Endothelial cell of umbilical vein (primary cell): ENCODE measurements around the gene COX5B. TPM values are rescaled to one million over a fixed set of nuclear protein-coding genes. Genes with fewer than 3 reads are reported as not detected.

Experiments
- BruUV-seq: library from RNA; stranded (reverse); fragments of 400-500 nt; replicated peaks from 2 replicates; lab custom pipeline; 2021; lab: Mats Ljungman, UMichigan
- CTCF ChIA-PET: fragments of 300-600, 350-600 bp; sonication (Branson Sonifier 250); formaldehyde crosslinking; loops from one replicate; lab custom pipeline; 2021; ENCODE audit warnings: antibody characterized with exemption, inconsistent platforms; lab: Charles Lee
- POLR2A ChIA-PET: fragments of 300-600, 350-600 bp; sonication (Branson Sonifier 250); formaldehyde crosslinking; loops from one replicate; lab custom pipeline; 2021; ENCODE audit warnings: antibody characterized with exemption, inconsistent platforms; lab: Charles Lee
- DNase-seq: peaks from one replicate; pipeline ENCODE4 v3.0.0-alpha.2; 2011; ENCODE audit warnings: low read depth, low spot score
- FAIRE-seq: peaks from 2 replicates; lab custom pipeline; 2011; peaks lifted over from hg19 to GRCh38; lab: Jason Lieb, UNC
- H2AFZ ChIP-seq: 2 replicates; pipeline ENCODE4 v1.6.0; 2012; ENCODE audit warnings: low read depth, low read length, control low read depth, inconsistent platforms
- H3K27ac ChIP-seq: 2 replicates; pipeline ENCODE4 v1.5.1; 2011; ENCODE audit warnings: low read depth, mild to moderate bottlenecking, control low read depth, low read length, moderate library complexity; ENCODE audit not compliant: insufficient read depth
- H3K27me3 ChIP-seq, 2 experiments: 2 replicates each; pipeline versions ENCODE4 v1.6.0 to v1.6.1; 2011; ENCODE audit warnings: low read length in 2 of 2, mixed read lengths in 1 of 2; ENCODE audit not compliant: control insufficient read depth in 2 of 2, insufficient read depth in 2 of 2
- H3K36me3 ChIP-seq, 2 experiments: 2 replicates in 1 of 2; 3 replicates in 1 of 2; pipeline ENCODE4 v1.5.1; 2011; ENCODE audit warnings: low read length in 2 of 2, mild to moderate bottlenecking in 1 of 2, moderate library complexity in 1 of 2; ENCODE audit not compliant: control insufficient read depth in 2 of 2, insufficient read depth in 2 of 2; ENCODE audit errors: extremely low read depth in 1 of 2
- H3K4me1 ChIP-seq: 3 replicates; pipeline ENCODE4 v1.5.1; 2011; ENCODE audit warnings: mild to moderate bottlenecking, low read length; ENCODE audit not compliant: control insufficient read depth, insufficient read depth; ENCODE audit errors: extremely low read depth
- H3K4me2 ChIP-seq: 2 replicates; pipeline ENCODE4 v1.6.1; 2011; ENCODE audit warnings: low read length, control low read depth, mixed read lengths; ENCODE audit not compliant: insufficient read depth
- H3K4me3 ChIP-seq, 3 experiments: fragments of 200-600 bp in 1 of 3; sonication (generic), shearing (Covaris generic) in 1 of 3; replicated peaks in 1 of 3; 2 replicates each; pipeline ENCODE4 v1.5.1; 2011 to 2016; ENCODE audit warnings: control low read depth in 3 of 3, low read length in 3 of 3, mild to moderate bottlenecking in 2 of 3, inconsistent platforms in 1 of 3, low read depth in 1 of 3, moderate library complexity in 1 of 3; ENCODE audit not compliant: insufficient read depth in 1 of 3
- H3K79me2 ChIP-seq: 2 replicates; pipeline ENCODE4 v1.6.0; 2012; ENCODE audit warnings: low read length, inconsistent platforms; ENCODE audit not compliant: control insufficient read depth, insufficient read depth
- H3K9ac ChIP-seq: replicated peaks from 2 replicates; pipeline ENCODE3; 2011; ENCODE audit warnings: low read length, control low read depth; ENCODE audit not compliant: insufficient read depth; ENCODE audit errors: extremely low read depth
- H3K9me1 ChIP-seq: replicated peaks from 3 replicates; pipeline ENCODE4 v1.6.0; 2011; ENCODE audit warnings: mild to moderate bottlenecking, low read length; ENCODE audit not compliant: control insufficient read depth, insufficient read depth; ENCODE audit errors: extremely low read depth
- H3K9me3 ChIP-seq: replicated peaks from 2 replicates; pipeline ENCODE4 v1.5.1; 2012; ENCODE audit warnings: low read length, inconsistent platforms; ENCODE audit not compliant: control insufficient read depth, insufficient read depth
- H4K20me1 ChIP-seq: replicated peaks from 2 replicates; pipeline ENCODE3; 2011; ENCODE audit warnings: mild to moderate bottlenecking, low read length; ENCODE audit not compliant: control insufficient read depth, insufficient read depth; ENCODE audit errors: extremely low read depth
- EZH2 ChIP-seq: IDR thresholded peaks from 2 replicates; pipeline ENCODE4 v1.6.1; 2012; ENCODE audit warnings: borderline replicate concordance, low read depth, mild to moderate bottlenecking, moderate library complexity, low read length, inconsistent platforms; ENCODE audit not compliant: severe bottlenecking
- FOS ChIP-seq: IDR thresholded peaks from 2 replicates; pipeline ENCODE4 v1.6.1; 2011; ENCODE audit warnings: mild to moderate bottlenecking, low read length, moderate library complexity, borderline replicate concordance; ENCODE audit not compliant: insufficient read depth
- GATA2 ChIP-seq: IDR thresholded peaks from 2 replicates; pipeline ENCODE4 v1.7.0; 2011; ENCODE audit warnings: low read depth, mild to moderate bottlenecking, moderate library complexity, mixed read lengths, low read length; ENCODE audit not compliant: insufficient read length, insufficient read depth
- JUN ChIP-seq: IDR thresholded peaks from 2 replicates; pipeline ENCODE4 v1.6.1; 2011; ENCODE audit warnings: borderline replicate concordance, low read depth; ENCODE audit not compliant: insufficient read length, insufficient read depth
- MYC ChIP-seq: IDR thresholded peaks from one replicate; pipeline ENCODE4 v1.6.1; 2011; ENCODE audit warnings: mild to moderate bottlenecking, low read depth, low read length
- POLR2A ChIP-seq: IDR thresholded peaks from 2 replicates; pipeline ENCODE4 v1.6.1; 2012; ENCODE audit warnings: low read depth, mild to moderate bottlenecking, control low read depth, low read length
- POLR2AphosphoS5 ChIP-seq: IDR thresholded peaks from 2 replicates; pipeline ENCODE4 v1.6.1; 2012; ENCODE audit warnings: low read depth, mild to moderate bottlenecking, control low read depth, low read length, moderate library complexity; ENCODE audit not compliant: insufficient read depth
- dilution Hi-C: fragments of 300-500 bp; cut with MboI; formaldehyde crosslinking; loops from one replicate; pipeline ENCODE4 v1.15.0; 2019; ENCODE audit warnings: low sequenced_read_pairs; ENCODE audit not compliant: extremely low pct_ligation_motif_present
- intact Hi-C: fragments of 100-400 bp; cut with micrococcal nuclease; formaldehyde crosslinking; loops from one replicate; pipeline ENCODE4 v1.10.0; 2022
- polyA plus RNA-seq, 4 experiments: library from polyadenylated mRNA; depleted of rRNA in 3 of 4; stranded (reverse) in 3 of 4; unstranded in 1 of 4; fragments of >200 nt; gene quantifications; 2 replicates each; pipeline versions ENCODE4 v1.2.1 to v1.2.3, GENCODE V29; 2011 to 2012; ENCODE audit warnings: missing spikeins in 1 of 4
- total RNA-seq: library from RNA; stranded (reverse); gene quantifications from 2 replicates; pipeline ENCODE4 v1.2.3, GENCODE V29; 2021
- TF ChIP-seq, protein P1 (sequence below): IDR thresholded peaks from 2 replicates; pipeline ENCODE4 v1.6.1; 2011; ENCODE audit not compliant: insufficient read depth, insufficient read length
- TF ChIP-seq, protein P2 (sequence below), 2 donors: IDR thresholded peaks; 1 replicate in 1 of 2; 2 replicates in 1 of 2; pipeline ENCODE4 v1.5.1; 2011; ENCODE audit warnings: low read length in 2 of 2, mild to moderate bottlenecking in 2 of 2, moderate library complexity in 2 of 2, control low read depth in 1 of 2, inconsistent platforms in 1 of 2, low read depth in 1 of 2; ENCODE audit not compliant: insufficient read depth in 1 of 2; ENCODE audit errors: extremely low read depth in 1 of 2

Gene COX5B
- total and polyA plus RNA-seq, 2 donors (not counting 3 experiments of a cell fraction or from before 2014, with no cell fraction given), result 167 to 329 TPM

DNA sequence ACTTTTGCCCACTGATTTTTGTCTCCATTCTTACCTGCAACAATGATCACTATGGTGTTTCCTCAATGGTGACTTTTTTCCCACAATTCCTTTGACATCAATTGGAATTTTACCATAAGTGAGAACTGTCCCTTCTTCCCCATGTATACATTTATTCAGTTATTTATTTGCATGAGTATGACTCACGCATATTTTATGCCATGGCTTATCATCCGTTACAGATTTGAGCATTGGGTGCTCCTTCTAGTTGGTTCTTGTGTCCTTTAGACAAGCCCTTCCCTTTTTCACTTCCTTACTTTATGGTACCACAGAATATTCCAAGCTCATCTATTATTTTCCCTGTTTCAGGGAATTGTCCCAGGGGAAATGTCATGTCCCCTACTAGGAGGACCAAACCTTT, 7.6 kb downstream of the COX5B start:
- CTCF ChIA-PET, result interaction anchor here (1.3 to 2.0 kb wide), 2 partner anchors 11 to 63 kb away, joined by 4 to 5 read pairs; partner anchors contain the start of gene ACTR1B

More for the DNA sequence above, 7.6 kb downstream of the COX5B start:
- BruUV-seq, result no TSS peak
- H3K4me2 ChIP-seq, result no peak overlapping the region
- no peaks in the 10 kb centered on the region for H4K20me1 ChIP-seq
- intact Hi-C loops (no loop called here), dilution Hi-C loops (no loop called here)
- H2AFZ ChIP-seq, result no peak overlapping the region
- H3K4me1 ChIP-seq, result no peaks in the 10 kb centered on the region
- H3K9ac ChIP-seq, result no peak overlapping the region
- no peaks in the 10 kb centered on the region for H3K9me3 ChIP-seq
- no peaks in the 10 kb centered on the region for H3K79me2 ChIP-seq
- POLR2A ChIA-PET, result no interaction called here
- TF ChIP-seq GATA2 (no peak), POLR2A (no peak), JUN (no peak), FOS (no peak), EZH2 (no peak), MYC (no peak), POLR2AphosphoS5 (no peak)
- TF ChIP-seq, protein P1, sequence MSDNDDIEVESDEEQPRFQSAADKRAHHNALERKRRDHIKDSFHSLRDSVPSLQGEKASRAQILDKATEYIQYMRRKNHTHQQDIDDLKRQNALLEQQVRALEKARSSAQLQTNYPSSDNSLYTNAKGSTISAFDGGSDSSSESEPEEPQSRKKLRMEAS, result no peak
- TF ChIP-seq, protein P2, sequence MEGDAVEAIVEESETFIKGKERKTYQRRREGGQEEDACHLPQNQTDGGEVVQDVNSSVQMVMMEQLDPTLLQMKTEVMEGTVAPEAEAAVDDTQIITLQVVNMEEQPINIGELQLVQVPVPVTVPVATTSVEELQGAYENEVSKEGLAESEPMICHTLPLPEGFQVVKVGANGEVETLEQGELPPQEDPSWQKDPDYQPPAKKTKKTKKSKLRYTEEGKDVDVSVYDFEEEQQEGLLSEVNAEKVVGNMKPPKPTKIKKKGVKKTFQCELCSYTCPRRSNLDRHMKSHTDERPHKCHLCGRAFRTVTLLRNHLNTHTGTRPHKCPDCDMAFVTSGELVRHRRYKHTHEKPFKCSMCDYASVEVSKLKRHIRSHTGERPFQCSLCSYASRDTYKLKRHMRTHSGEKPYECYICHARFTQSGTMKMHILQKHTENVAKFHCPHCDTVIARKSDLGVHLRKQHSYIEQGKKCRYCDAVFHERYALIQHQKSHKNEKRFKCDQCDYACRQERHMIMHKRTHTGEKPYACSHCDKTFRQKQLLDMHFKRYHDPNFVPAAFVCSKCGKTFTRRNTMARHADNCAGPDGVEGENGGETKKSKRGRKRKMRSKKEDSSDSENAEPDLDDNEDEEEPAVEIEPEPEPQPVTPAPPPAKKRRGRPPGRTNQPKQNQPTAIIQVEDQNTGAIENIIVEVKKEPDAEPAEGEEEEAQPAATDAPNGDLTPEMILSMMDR (IDR thresholded peaks at IDR 0.05; ENCODE audit: extremely low read depth in 1 of 2, insufficient read depth in 1 of 2, low read depth in 1 of 2, low read length in 2 of 2), result no peak
- H3K36me3 ChIP-seq, result peaks cover 2 to 22% of the 10 kb centered on the region in 2 experiments
- FAIRE-seq (no peak), DNase-seq (no peak)
- H3K27ac ChIP-seq, result no peak overlapping the region
- H3K9me1 ChIP-seq, result no peaks in the 10 kb centered on the region
- no peak overlapping the region for H3K4me3 ChIP-seq
- H3K27me3 ChIP-seq, result no peaks in the 10 kb centered on the region
